GM12878 (cell line): ENCODE measurements around the gene EFCC1. TPM values are rescaled to one million over a fixed set of nuclear protein-coding genes. Genes with fewer than 3 reads are reported as not detected.

Experiments used
- ATAC-seq: fragments of 200-7000 bp; cut with Tn5 transposase; 3 replicates; pipeline ENCODE4 v1.9.1; 2020; ENCODE audit warnings: mild to moderate bottlenecking, moderate library complexity
- BruUV-seq: library from RNA; stranded (reverse); fragments of 400-500 nt; replicated peaks from 2 replicates; lab custom pipeline; 2021; lab: Mats Ljungman, UMichigan
- CTCF ChIA-PET: fragments of 300-600 bp; sonication (Branson Sonifier 250); formaldehyde crosslinking; extraction: SDS; loops from one replicate; lab custom pipeline; 2021; ENCODE audit warnings: inconsistent platforms; lab: Yijun Ruan, JAX
- POLR2A ChIA-PET: fragments of 350-600 bp; formaldehyde crosslinking; extraction: SDS; loops from one replicate; lab custom pipeline; 2021; ENCODE audit warnings: inconsistent platforms; lab: Charles Lee
- RAD21 ChIA-PET: fragments of 300-600 bp; sonication (Branson Sonifier 250); formaldehyde crosslinking; loops from one replicate; lab custom pipeline; 2023; ENCODE audit warnings: antibody characterized with exemption; ENCODE audit not compliant: unreplicated experiment; lab: Charles Lee
- SMC1A ChIA-PET: fragments of 300-600 bp; sonication (Branson Sonifier 250); formaldehyde crosslinking; loops from one replicate; lab custom pipeline; 2023; ENCODE audit not compliant: unreplicated experiment, uncharacterized antibody; lab: Charles Lee
- DNase-seq: peaks from one replicate; pipeline ENCODE4 v3.0.0-alpha.2; 2011; ENCODE audit warnings: low read depth, low spot score
- FAIRE-seq: peaks from 3 replicates; lab custom pipeline; 2011; peaks lifted over from hg19 to GRCh38; lab: Jason Lieb, UNC
- H2AFZ ChIP-seq: 2 replicates; pipeline ENCODE4 v1.6.0; 2011; ENCODE audit warnings: low read depth, low read length, control low read depth; ENCODE audit not compliant: control insufficient read depth
- H3K27ac ChIP-seq: 2 replicates; pipeline ENCODE4 v1.5.1; 2011; ENCODE audit warnings: control low read depth; ENCODE audit not compliant: control insufficient read depth, insufficient read depth
- H3K27me3 ChIP-seq, 2 experiments: replicated peaks in 1 of 2; 2 replicates each; pipeline versions ENCODE4 v1.6.0 to v1.6.1; 2011; ENCODE audit warnings: low read length in 1 of 2; ENCODE audit not compliant: control insufficient read depth in 2 of 2, insufficient read depth in 2 of 2
- H3K36me3 ChIP-seq, 2 experiments: 2 replicates each; pipeline ENCODE4 v1.5.1; 2011; ENCODE audit warnings: low read length in 1 of 2; ENCODE audit not compliant: control insufficient read depth in 2 of 2, insufficient read depth in 2 of 2
- H3K4me1 ChIP-seq: 2 replicates; pipeline ENCODE4 v1.6.1; 2011; ENCODE audit warnings: mild to moderate bottlenecking, low read length, moderate library complexity, mixed read lengths; ENCODE audit not compliant: control insufficient read depth, insufficient read depth
- H3K4me2 ChIP-seq: 2 replicates; pipeline ENCODE4 v1.6.0; 2011; ENCODE audit warnings: control low read depth; ENCODE audit not compliant: control insufficient read depth, insufficient read depth
- H3K4me3 ChIP-seq: fragments of 200-600 bp; sonication (generic); 2 replicates; pipeline ENCODE4 v1.5.1; 2016
- H3K79me2 ChIP-seq: 2 replicates; pipeline ENCODE4 v1.6.0; 2011; ENCODE audit warnings: low read length; ENCODE audit not compliant: control insufficient read depth, insufficient read depth
- H3K9ac ChIP-seq: 2 replicates; pipeline ENCODE4 v1.8.0; 2011; ENCODE audit warnings: low read length, control low read depth, mixed read lengths; ENCODE audit not compliant: control insufficient read depth, insufficient read depth
- H3K9me3 ChIP-seq: replicated peaks from 3 replicates; pipeline ENCODE4 v1.5.1; 2011; ENCODE audit warnings: mild to moderate bottlenecking, low read length; ENCODE audit not compliant: control insufficient read depth, insufficient read depth
- H4K20me1 ChIP-seq: 2 replicates; pipeline ENCODE4 v1.6.0; 2011; ENCODE audit not compliant: control insufficient read depth, insufficient read depth
- FOXM1 ChIP-seq: IDR thresholded peaks from 2 replicates; pipeline ENCODE4 v1.6.1; 2012; ENCODE audit warnings: low read depth, mild to moderate bottlenecking, inconsistent platforms, low read length, moderate library complexity
- IKZF1 ChIP-seq: fragments of 450-650 bp; conservative IDR thresholded peaks from 2 replicates; pipeline ENCODE4 v1.6.1; 2017; ENCODE audit warnings: antibody characterized with exemption, mild to moderate bottlenecking
- MYC ChIP-seq: IDR thresholded peaks from 2 replicates; pipeline ENCODE4 v1.6.1; 2011; ENCODE audit warnings: mild to moderate bottlenecking, low read length, moderate library complexity, inconsistent platforms; ENCODE audit not compliant: insufficient read depth, insufficient replicate concordance, insufficient read length, severe bottlenecking
- NFXL1 ChIP-seq: fragments of 450-650 bp; IDR thresholded peaks from 2 replicates; pipeline ENCODE4 v1.6.1; 2017; ENCODE audit warnings: antibody characterized with exemption, mild to moderate bottlenecking, borderline replicate concordance
- SPI1 ChIP-seq: IDR thresholded peaks from 2 replicates; pipeline ENCODE4 v1.6.1; 2011; ENCODE audit warnings: low read depth, mild to moderate bottlenecking, low read length, moderate library complexity, borderline replicate concordance; ENCODE audit not compliant: insufficient read depth
- WGBS: methylation state at CpG from one replicate; pipeline ENCODE4 v1.1.6; 2016; ENCODE audit warnings: low lambda C conversion rate; ENCODE audit not compliant: insufficient replicate concordance, insufficient coverage; ENCODE audit errors: missing lambda C conversion rate; 5-methylcytosine and 5-hydroxymethylcytosine counted together
- in situ Hi-C: fragments of 300-500 bp; cut with MboI; formaldehyde crosslinking; loops from 9 replicates; pipeline ENCODE4 v1.14.3; 2018; ENCODE audit warnings: mixed read lengths
- intact Hi-C: fragments of 100-400 bp; cut with micrococcal nuclease; formaldehyde crosslinking; loops from one replicate; pipeline ENCODE4 v1.14.2; 2022; ENCODE audit not compliant: unreplicated experiment
- polyA plus RNA-seq, 11 experiments: library from polyadenylated mRNA; depleted of rRNA in 4 of 11; unstranded in 6 of 11; stranded (reverse) in 5 of 11; fragments of >200 nt; fragmentation: Nextera tagmentation in 4 of 11; fragmentation: Illumina TruSeq in 1 of 11; extraction: Ambion mirVana in 4 of 11; extraction: Trizol in 1 of 11; gene quantifications; 1 replicate in 1 of 11; 2 replicates in 10 of 11; pipeline versions ENCODE4 v1.2.1 to v1.2.3, GENCODE V29; 2011 to 2016; ENCODE audit warnings: inconsistent platforms in 2 of 11, missing spikeins in 2 of 11, low read depth in 1 of 11
- total RNA-seq, 4 experiments: library from RNA; depleted of rRNA in 3 of 4; stranded (reverse); fragments of >200 nt in 3 of 4; fragmentation: Illumina TruSeq in 1 of 4; extraction: Trizol in 1 of 4; gene quantifications; 2 replicates each; pipeline versions ENCODE4 v1.2.1 to v1.2.3, GENCODE V29; 2013 to 2021
- TF ChIP-seq, protein P1 (sequence below): fragments of 450-650 bp; formaldehyde crosslinking; IDR thresholded peaks from 2 replicates; pipeline ENCODE4 v1.4.0; 2022; ENCODE audit warnings: mild to moderate bottlenecking, moderate library complexity
- TF ChIP-seq, protein P2 (sequence below): fragments of 150-350 bp; IDR thresholded peaks from 2 replicates; pipeline ENCODE4 v1.6.1; 2016; ENCODE audit warnings: low read depth, low read length

The EFCC1 gene
- total and polyA plus RNA-seq, 10 of the 15 experiments (the other 5 are each of a cell fraction or from before 2014, with no cell fraction given), result not detected

DNA sequence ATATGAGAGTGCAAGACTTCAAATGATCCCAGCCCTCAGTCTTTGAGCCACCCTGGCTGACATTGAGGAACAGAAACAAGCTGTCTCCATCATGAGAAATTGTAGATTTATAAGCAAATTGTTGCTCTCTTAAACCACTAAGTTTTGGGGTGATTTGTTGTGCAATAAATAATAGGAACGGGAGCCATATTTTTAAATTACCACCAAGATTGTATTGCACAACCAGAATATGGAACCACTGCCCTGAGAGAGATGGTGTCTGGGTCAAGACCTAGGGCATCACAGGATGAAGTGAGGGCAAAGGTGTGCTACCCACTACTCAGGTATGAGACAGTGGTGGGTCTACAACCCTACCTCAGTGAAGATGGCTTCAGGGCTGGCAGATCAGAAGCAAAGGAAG is 4.9 kb upstream of the EFCC1 start:
- in situ Hi-C loops (no loop called here), intact Hi-C loops (no loop called here)
- Histone ChIP-seq H3K27ac (no peak overlapping the region), H3K4me1 (0 out of 2 replicates have a peak, but pooled peaks cover 4% of the 10 kb centered on the region), H3K4me2 (no peak overlapping the region), H3K79me2 (no peaks in the 10 kb centered on the region), H3K4me3 (no peak overlapping the region), H3K36me3 (no peaks in the 10 kb centered on the region), H3K9me3 (no peaks in the 10 kb centered on the region; the same call in 2 of the 3 replicates), H3K9ac (no peak overlapping the region), H3K27me3 (peaks cover 3 to 20% of the 10 kb centered on the region in 2 experiments), H2AFZ (no peak overlapping the region), H4K20me1 (no peaks in the 10 kb centered on the region)
- FAIRE-seq (no peak), DNase-seq (no peak), ATAC-seq (no peak)
- ChIA-PET RAD21 (interaction anchor here (1.0 kb wide), 1 partner anchor 249 kb away, joined by 3 read pairs; no protein-coding TSS in a partner anchor), CTCF (interaction anchor here (2.0 kb wide), 1 partner anchor 26 kb away, joined by 11 read pairs; no protein-coding TSS in a partner anchor), SMC1A (interaction anchor here (1.0 kb wide), 1 partner anchor 21 kb away, joined by 3 read pairs; no protein-coding TSS in a partner anchor), POLR2A (no interaction called here)
- 62% methylated on average over 1 of the region's 1 CpG for WGBS
- TF ChIP-seq SPI1 (peak; percentile 15; the same call in 1 of the 2 replicates), IKZF1 (no peak), MYC (no peak)
- no TSS peak for BruUV-seq

DNA sequence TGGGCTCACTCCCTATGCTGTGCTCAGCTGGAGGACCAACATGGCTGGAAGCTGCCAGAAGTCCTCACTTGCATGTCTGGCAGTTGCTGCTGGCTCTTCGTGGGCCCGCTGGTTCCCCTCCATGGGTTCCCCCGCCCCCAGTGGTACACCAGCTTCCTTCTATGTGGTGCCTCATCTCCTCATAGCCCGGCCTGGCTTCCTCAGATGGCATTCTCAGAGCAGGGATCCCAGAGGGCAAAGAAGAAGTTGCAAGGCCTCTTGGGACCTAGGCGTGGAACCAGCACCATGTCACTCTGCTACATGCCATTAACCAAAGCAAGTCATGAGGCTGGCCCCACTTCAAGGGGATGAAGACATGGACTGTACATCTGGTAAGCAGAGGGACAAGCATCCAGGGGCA is 4.4 kb upstream of the EFCC1 start:
- Histone ChIP-seq H3K79me2 (no peaks in the 10 kb centered on the region), H3K27me3 (peaks cover 4 to 20% of the 10 kb centered on the region in 2 experiments), H2AFZ (no peak overlapping the region), H3K4me1 (0 out of 2 replicates have a peak, but pooled peaks cover 4% of the 10 kb centered on the region), H3K4me3 (no peak overlapping the region), H3K27ac (no peak overlapping the region), H3K4me2 (no peak overlapping the region), H4K20me1 (no peaks in the 10 kb centered on the region), H3K9me3 (no peaks in the 10 kb centered on the region; the same call in 2 of the 3 replicates), H3K36me3 (no peaks in the 10 kb centered on the region), H3K9ac (no peak overlapping the region)
- intact Hi-C loops (no loop called here), in situ Hi-C loops (no loop called here)
- no peak for ATAC-seq
- ChIA-PET CTCF (interaction anchor here (0.6 to 2.0 kb wide), 2 partner anchors 26 to 33 kb away, joined by 3 to 11 read pairs; no protein-coding TSS in a partner anchor), RAD21 (no interaction called here), SMC1A (no interaction called here), POLR2A (no interaction called here)
- DNase-seq, result no peak
- BruUV-seq, result no TSS peak
- no peak for FAIRE-seq
- 1% methylated on average over 5 of the region's 5 CpGs for WGBS
- TF ChIP-seq, protein P1, sequence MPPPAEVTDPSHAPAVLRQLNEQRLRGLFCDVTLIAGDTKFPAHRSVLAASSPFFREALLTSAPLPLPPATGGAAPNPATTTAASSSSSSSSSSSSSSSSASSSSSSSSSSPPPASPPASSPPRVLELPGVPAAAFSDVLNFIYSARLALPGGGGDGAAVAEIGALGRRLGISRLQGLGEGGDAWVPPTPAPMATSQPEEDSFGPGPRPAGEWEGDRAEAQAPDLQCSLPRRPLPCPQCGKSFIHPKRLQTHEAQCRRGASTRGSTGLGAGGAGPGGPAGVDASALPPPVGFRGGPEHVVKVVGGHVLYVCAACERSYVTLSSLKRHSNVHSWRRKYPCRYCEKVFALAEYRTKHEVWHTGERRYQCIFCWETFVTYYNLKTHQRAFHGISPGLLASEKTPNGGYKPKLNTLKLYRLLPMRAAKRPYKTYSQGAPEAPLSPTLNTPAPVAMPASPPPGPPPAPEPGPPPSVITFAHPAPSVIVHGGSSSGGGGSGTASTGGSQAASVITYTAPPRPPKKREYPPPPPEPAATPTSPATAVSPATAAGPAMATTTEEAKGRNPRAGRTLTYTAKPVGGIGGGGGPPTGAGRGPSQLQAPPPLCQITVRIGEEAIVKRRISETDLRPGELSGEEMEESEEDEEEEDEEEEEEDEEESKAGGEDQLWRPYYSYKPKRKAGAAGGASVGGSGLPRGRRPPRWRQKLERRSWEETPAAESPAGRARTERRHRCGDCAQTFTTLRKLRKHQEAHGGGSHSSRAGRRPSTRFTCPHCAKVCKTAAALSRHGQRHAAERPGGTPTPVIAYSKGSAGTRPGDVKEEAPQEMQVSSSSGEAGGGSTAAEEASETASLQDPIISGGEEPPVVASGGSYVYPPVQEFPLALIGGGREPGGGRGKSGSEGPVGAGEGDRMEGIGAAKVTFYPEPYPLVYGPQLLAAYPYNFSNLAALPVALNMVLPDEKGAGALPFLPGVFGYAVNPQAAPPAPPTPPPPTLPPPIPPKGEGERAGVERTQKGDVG, result no peak
- TF ChIP-seq FOXM1 (no peak), NFXL1 (no peak)
- TF ChIP-seq, protein P2, sequence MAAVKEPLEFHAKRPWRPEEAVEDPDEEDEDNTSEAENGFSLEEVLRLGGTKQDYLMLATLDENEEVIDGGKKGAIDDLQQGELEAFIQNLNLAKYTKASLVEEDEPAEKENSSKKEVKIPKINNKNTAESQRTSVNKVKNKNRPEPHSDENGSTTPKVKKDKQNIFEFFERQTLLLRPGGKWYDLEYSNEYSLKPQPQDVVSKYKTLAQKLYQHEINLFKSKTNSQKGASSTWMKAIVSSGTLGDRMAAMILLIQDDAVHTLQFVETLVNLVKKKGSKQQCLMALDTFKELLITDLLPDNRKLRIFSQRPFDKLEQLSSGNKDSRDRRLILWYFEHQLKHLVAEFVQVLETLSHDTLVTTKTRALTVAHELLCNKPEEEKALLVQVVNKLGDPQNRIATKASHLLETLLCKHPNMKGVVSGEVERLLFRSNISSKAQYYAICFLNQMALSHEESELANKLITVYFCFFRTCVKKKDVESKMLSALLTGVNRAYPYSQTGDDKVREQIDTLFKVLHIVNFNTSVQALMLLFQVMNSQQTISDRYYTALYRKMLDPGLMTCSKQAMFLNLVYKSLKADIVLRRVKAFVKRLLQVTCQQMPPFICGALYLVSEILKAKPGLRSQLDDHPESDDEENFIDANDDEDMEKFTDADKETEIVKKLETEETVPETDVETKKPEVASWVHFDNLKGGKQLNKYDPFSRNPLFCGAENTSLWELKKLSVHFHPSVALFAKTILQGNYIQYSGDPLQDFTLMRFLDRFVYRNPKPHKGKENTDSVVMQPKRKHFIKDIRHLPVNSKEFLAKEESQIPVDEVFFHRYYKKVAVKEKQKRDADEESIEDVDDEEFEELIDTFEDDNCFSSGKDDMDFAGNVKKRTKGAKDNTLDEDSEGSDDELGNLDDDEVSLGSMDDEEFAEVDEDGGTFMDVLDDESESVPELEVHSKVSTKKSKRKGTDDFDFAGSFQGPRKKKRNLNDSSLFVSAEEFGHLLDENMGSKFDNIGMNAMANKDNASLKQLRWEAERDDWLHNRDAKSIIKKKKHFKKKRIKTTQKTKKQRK, result no peak
